Liver (tissue), 9 donors: Measurements from ENCODE around the gene UMPS. TPM values are rescaled to one million over a fixed set of nuclear protein-coding genes. Genes with fewer than 3 reads are reported as not detected.

Source experiments
- DNase-seq: peaks from one replicate; pipeline ENCODE4 v3.0.0-alpha.2; 2017; ENCODE audit warnings: low spot score
- H3K27ac ChIP-seq, 2 donors: one replicate each; pipeline ENCODE4 v1.7.0; 2013; ENCODE audit warnings: inconsistent platforms in 2 of 2, low read length in 2 of 2, control low read depth in 1 of 2, low read depth in 1 of 2, mild to moderate bottlenecking in 1 of 2
- H3K27me3 ChIP-seq, 4 donors: one replicate each; pipeline versions ENCODE4 v1.6.1 to v1.7.0; 2013; ENCODE audit warnings: low read length in 3 of 4, inconsistent platforms in 1 of 4, mild to moderate bottlenecking in 1 of 4, moderate library complexity in 1 of 4; ENCODE audit not compliant: control insufficient read depth in 4 of 4, insufficient read depth in 4 of 4
- H3K36me3 ChIP-seq, 4 donors: one replicate each; pipeline versions ENCODE4 v1.6.1 to v1.7.0; 2013; ENCODE audit warnings: low read length in 3 of 4, mild to moderate bottlenecking in 3 of 4, low read depth in 1 of 4, moderate library complexity in 1 of 4; ENCODE audit not compliant: control insufficient read depth in 4 of 4, insufficient read depth in 3 of 4
- H3K4me1 ChIP-seq, 4 donors: one replicate each; pipeline versions ENCODE4 v1.6.1 to v1.7.0; 2013; ENCODE audit warnings: low read length in 3 of 4, mild to moderate bottlenecking in 3 of 4, moderate library complexity in 1 of 4; ENCODE audit not compliant: control insufficient read depth in 4 of 4, insufficient read depth in 4 of 4
- H3K4me3 ChIP-seq, 3 donors: one replicate each; pipeline versions ENCODE4 v1.6.1 to v1.7.0; 2013; ENCODE audit warnings: low read length in 3 of 3, control low read depth in 1 of 3, low read depth in 1 of 3, mild to moderate bottlenecking in 1 of 3
- H3K9ac ChIP-seq, 2 donors: one replicate each; pipeline ENCODE4 v1.7.0; 2013; ENCODE audit warnings: low read length in 2 of 2, mild to moderate bottlenecking in 2 of 2, moderate library complexity in 2 of 2, control low read depth in 1 of 2, low read depth in 1 of 2
- H3K9me3 ChIP-seq, 4 donors: one replicate each; pipeline versions ENCODE4 v1.6.1 to v1.7.0; 2013; ENCODE audit warnings: low read length in 3 of 4; ENCODE audit not compliant: control insufficient read depth in 4 of 4
- EGR1 ChIP-seq, 2 donors: IDR thresholded peaks; 2 replicates each; pipeline ENCODE4 v1.6.1; 2016 to 2018; ENCODE audit warnings: antibody characterized with exemption in 2 of 2, low read depth in 2 of 2
- FOXA1 ChIP-seq: IDR thresholded peaks from 2 replicates; pipeline ENCODE4 v1.6.1; 2016; ENCODE audit warnings: antibody characterized with exemption
- FOXA2 ChIP-seq: IDR thresholded peaks from 2 replicates; pipeline ENCODE4 v1.6.1; 2016; ENCODE audit warnings: antibody characterized with exemption
- GABPA ChIP-seq, 2 donors: IDR thresholded peaks in 1 of 2; conservative IDR thresholded peaks in 1 of 2; 2 replicates each; pipeline ENCODE4 v1.6.1; 2016; ENCODE audit warnings: antibody characterized with exemption in 2 of 2, mild to moderate bottlenecking in 1 of 2, moderate library complexity in 1 of 2
- HNF4A ChIP-seq, 2 donors: conservative IDR thresholded peaks; 2 replicates each; pipeline ENCODE4 v1.6.1; 2016; ENCODE audit warnings: antibody characterized with exemption in 2 of 2, mild to moderate bottlenecking in 2 of 2
- HNF4G ChIP-seq: IDR thresholded peaks from 2 replicates; pipeline ENCODE4 v1.6.1; 2016; ENCODE audit warnings: antibody characterized with exemption
- JUND ChIP-seq, 2 donors: IDR thresholded peaks; 2 replicates each; pipeline ENCODE4 v1.6.1; 2016; ENCODE audit warnings: antibody characterized with exemption in 2 of 2
- MAX ChIP-seq: IDR thresholded peaks from 2 replicates; pipeline ENCODE4 v1.6.1; 2016; ENCODE audit warnings: antibody characterized with exemption
- NR2F2 ChIP-seq: IDR thresholded peaks from 2 replicates; pipeline ENCODE4 v1.6.1; 2016; ENCODE audit warnings: antibody characterized with exemption
- RAD21 ChIP-seq, 2 donors: IDR thresholded peaks; 2 replicates each; pipeline ENCODE4 v1.6.1; 2016; ENCODE audit warnings: antibody characterized with exemption in 2 of 2, mild to moderate bottlenecking in 2 of 2
- REST ChIP-seq: IDR thresholded peaks from 2 replicates; pipeline ENCODE4 v1.6.1; 2016; ENCODE audit warnings: antibody characterized with exemption, mild to moderate bottlenecking
- RXRA ChIP-seq, 2 donors: IDR thresholded peaks; 2 replicates each; pipeline ENCODE4 v1.6.1; 2017 to 2018; ENCODE audit warnings: antibody characterized with exemption in 2 of 2, mild to moderate bottlenecking in 1 of 2
- SP1 ChIP-seq: IDR thresholded peaks from 2 replicates; pipeline ENCODE4 v1.6.1; 2018; ENCODE audit warnings: antibody characterized with exemption, mild to moderate bottlenecking
- TAF1 ChIP-seq: conservative IDR thresholded peaks from 2 replicates; pipeline ENCODE4 v1.6.1; 2016; ENCODE audit warnings: antibody characterized with exemption, mild to moderate bottlenecking
- YY1 ChIP-seq: IDR thresholded peaks from 2 replicates; pipeline ENCODE4 v1.6.1; 2016; ENCODE audit warnings: antibody characterized with exemption, mild to moderate bottlenecking
- WGBS: extraction: QIAGEN DNeasy Blood & Tissue Kit; methylation state at CpG from one replicate; pipeline ENCODE4 v1.1.7; 2013; 5-methylcytosine and 5-hydroxymethylcytosine counted together
- polyA plus RNA-seq, 2 donors: library from polyadenylated mRNA; stranded (reverse) in 1 of 2; unstranded in 1 of 2; fragments of 200-250 nt in 1 of 2; fragments of >200 nt in 1 of 2; fragmentation: Nextera tagmentation in 1 of 2; extraction: Ambion mirVana in 1 of 2; gene quantifications; one replicate each; pipeline versions ENCODE4 v1.2.1 to v1.2.3, GENCODE V29; 2013 to 2015
- total RNA-seq, 2 donors: library from RNA; depleted of rRNA; stranded (reverse); fragments of >200 nt; gene quantifications; one replicate each; pipeline ENCODE4 v1.2.3, GENCODE V29; 2014
- TF ChIP-seq, protein P1 (sequence below): fragments of 150-350 bp; IDR thresholded peaks from 2 replicates; pipeline ENCODE4 v1.5.1; 2017; ENCODE audit warnings: improper control_type of control experiment, low read depth, low read length; ENCODE audit not compliant: missing input control
- TF ChIP-seq, protein P2 (sequence below): IDR thresholded peaks from 2 replicates; pipeline ENCODE4 v1.6.1; 2016; ENCODE audit warnings: antibody characterized with exemption
- TF ChIP-seq, protein P3 (sequence below): IDR thresholded peaks from 2 replicates; pipeline ENCODE4 v1.6.1; 2016; ENCODE audit warnings: antibody characterized with exemption
- donor health status: healthy.
- donor health status: healthy.
- donor health status: healthy.
- donor health status: healthy.
- donor health status: healthy.

Gene UMPS
- 10 to 100 TPM; 26.8 to 39.4 TPM for total RNA-seq
- 10 to 100 TPM; 21.3 to 25.2 TPM for polyA plus RNA-seq

GRCh38 chr3:124730129-124730940 lies at the start of gene UMPS:
Gene UMPS, plus strand, starts transcription at chr3:124730452. Its CDS starts 20 bp downstream, at chr3:124730472.
- Histone ChIP-seq H3K9me3 (no peaks in the 10 kb centered on the region), H3K36me3 (peaks cover 0 to 4% (median 2%) of the 10 kb centered on the region in 4 donors), H3K9ac (peak within 1 kb of the TSS; percentile 78 to 89), H3K4me3 (peak within 1 kb of the TSS; percentile 68 to 96 (median 96)), H3K27me3 (no peaks in the 10 kb centered on the region), H3K4me1 (peaks cover 5 to 26% (median 17%) of the 10 kb centered on the region in 4 donors), H3K27ac (peak within 1 kb of the TSS; percentile 88 to 96)
- peak; percentile 91 for DNase-seq
- WGBS = under 1% methylated on average over 44 of the region's 44 CpGs
- TF ChIP-seq RXRA (IDR thresholded peaks at IDR 0.05) = peak; percentile 57 to 86
- TF ChIP-seq NR2F2 = no peak
- TF ChIP-seq GABPA (IDR thresholded peaks at IDR 0.05 in 1 of 2, conservative IDR thresholded peaks at IDR 0.05 in 1 of 2) = peak; percentile 46 to 91
- TF ChIP-seq EGR1 (IDR thresholded peaks at IDR 0.05; ENCODE audit: low read depth in 2 of 2) = no peak
- TF ChIP-seq, protein P1, sequence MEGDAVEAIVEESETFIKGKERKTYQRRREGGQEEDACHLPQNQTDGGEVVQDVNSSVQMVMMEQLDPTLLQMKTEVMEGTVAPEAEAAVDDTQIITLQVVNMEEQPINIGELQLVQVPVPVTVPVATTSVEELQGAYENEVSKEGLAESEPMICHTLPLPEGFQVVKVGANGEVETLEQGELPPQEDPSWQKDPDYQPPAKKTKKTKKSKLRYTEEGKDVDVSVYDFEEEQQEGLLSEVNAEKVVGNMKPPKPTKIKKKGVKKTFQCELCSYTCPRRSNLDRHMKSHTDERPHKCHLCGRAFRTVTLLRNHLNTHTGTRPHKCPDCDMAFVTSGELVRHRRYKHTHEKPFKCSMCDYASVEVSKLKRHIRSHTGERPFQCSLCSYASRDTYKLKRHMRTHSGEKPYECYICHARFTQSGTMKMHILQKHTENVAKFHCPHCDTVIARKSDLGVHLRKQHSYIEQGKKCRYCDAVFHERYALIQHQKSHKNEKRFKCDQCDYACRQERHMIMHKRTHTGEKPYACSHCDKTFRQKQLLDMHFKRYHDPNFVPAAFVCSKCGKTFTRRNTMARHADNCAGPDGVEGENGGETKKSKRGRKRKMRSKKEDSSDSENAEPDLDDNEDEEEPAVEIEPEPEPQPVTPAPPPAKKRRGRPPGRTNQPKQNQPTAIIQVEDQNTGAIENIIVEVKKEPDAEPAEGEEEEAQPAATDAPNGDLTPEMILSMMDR = no peak
- peak; percentile 80 to 88 for TF ChIP-seq HNF4A (conservative IDR thresholded peaks at IDR 0.05)
- peak; percentile 54 for TF ChIP-seq MAX
- TF ChIP-seq, protein P2, sequence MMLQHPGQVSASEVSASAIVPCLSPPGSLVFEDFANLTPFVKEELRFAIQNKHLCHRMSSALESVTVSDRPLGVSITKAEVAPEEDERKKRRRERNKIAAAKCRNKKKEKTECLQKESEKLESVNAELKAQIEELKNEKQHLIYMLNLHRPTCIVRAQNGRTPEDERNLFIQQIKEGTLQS = peak; percentile 42
- peak; percentile 73 for TF ChIP-seq REST
- TF ChIP-seq SP1 = peak; percentile 88
- TF ChIP-seq RAD21 (IDR thresholded peaks at IDR 0.05) = peak in 1 of 2 donors; percentile 55
- TF ChIP-seq, protein P3, sequence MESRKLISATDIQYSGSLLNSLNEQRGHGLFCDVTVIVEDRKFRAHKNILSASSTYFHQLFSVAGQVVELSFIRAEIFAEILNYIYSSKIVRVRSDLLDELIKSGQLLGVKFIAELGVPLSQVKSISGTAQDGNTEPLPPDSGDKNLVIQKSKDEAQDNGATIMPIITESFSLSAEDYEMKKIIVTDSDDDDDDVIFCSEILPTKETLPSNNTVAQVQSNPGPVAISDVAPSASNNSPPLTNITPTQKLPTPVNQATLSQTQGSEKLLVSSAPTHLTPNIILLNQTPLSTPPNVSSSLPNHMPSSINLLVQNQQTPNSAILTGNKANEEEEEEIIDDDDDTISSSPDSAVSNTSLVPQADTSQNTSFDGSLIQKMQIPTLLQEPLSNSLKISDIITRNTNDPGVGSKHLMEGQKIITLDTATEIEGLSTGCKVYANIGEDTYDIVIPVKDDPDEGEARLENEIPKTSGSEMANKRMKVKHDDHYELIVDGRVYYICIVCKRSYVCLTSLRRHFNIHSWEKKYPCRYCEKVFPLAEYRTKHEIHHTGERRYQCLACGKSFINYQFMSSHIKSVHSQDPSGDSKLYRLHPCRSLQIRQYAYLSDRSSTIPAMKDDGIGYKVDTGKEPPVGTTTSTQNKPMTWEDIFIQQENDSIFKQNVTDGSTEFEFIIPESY = no peak
- TF ChIP-seq JUND (IDR thresholded peaks at IDR 0.05) = peak in 1 of 2 donors; percentile 69
- TF ChIP-seq TAF1 = no peak
- TF ChIP-seq FOXA2 = no peak
- TF ChIP-seq FOXA1 = no peak
- TF ChIP-seq YY1 = peak; percentile 99
- peak; percentile 67 for TF ChIP-seq HNF4G
